ENCODE data around the gene SDK1. TPM values are rescaled to one million over a fixed set of nuclear protein-coding genes. Genes with fewer than 3 reads are reported as not detected.

SDK1 gene
- total RNA-seq, 1 experiment from 2014 or later, result 9.3 TPM

DNA sequence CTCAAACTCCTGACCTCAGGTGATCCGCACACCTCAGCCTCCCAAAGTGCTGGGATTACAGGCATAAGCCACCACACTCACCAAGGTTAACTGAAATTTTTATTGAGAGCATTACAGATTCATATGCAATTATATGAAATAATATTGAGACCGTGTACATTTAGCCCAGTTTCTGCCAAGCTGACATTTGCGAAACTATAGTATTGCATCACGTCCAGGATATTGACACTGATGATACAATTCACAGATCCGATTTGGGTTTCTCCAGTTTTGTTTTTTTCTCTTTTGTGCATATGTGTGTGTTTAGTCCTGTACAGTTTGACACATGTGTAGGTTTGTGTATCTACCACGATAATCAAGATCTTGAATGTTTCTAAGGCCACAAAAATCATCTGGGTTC is 753.1 kb downstream of the SDK1 start:
- ChIA-PET CTCF (no interaction called here), POLR2A (no interaction called here)
- Mint-ChIP-seq H3K27me3 (ENCODE audit: low read depth) (no peaks in the 10 kb centered on the region; the same call in 1 of the 2 replicates), H3K36me3 (peaks cover 2% of the 10 kb centered on the region; the same call in 1 of the 2 replicates), H3K9me3 (peaks cover 10% of the 10 kb centered on the region), H3K27ac (no peak overlapping the region; the same call in 1 of the 2 replicates), H3K4me3 (no peak overlapping the region), H3K4me1 (no peaks in the 10 kb centered on the region)
- DNase-seq (ENCODE audit: low spot score) (no peak), ATAC-seq (no peak)
- TF ChIP-seq, protein P1, sequence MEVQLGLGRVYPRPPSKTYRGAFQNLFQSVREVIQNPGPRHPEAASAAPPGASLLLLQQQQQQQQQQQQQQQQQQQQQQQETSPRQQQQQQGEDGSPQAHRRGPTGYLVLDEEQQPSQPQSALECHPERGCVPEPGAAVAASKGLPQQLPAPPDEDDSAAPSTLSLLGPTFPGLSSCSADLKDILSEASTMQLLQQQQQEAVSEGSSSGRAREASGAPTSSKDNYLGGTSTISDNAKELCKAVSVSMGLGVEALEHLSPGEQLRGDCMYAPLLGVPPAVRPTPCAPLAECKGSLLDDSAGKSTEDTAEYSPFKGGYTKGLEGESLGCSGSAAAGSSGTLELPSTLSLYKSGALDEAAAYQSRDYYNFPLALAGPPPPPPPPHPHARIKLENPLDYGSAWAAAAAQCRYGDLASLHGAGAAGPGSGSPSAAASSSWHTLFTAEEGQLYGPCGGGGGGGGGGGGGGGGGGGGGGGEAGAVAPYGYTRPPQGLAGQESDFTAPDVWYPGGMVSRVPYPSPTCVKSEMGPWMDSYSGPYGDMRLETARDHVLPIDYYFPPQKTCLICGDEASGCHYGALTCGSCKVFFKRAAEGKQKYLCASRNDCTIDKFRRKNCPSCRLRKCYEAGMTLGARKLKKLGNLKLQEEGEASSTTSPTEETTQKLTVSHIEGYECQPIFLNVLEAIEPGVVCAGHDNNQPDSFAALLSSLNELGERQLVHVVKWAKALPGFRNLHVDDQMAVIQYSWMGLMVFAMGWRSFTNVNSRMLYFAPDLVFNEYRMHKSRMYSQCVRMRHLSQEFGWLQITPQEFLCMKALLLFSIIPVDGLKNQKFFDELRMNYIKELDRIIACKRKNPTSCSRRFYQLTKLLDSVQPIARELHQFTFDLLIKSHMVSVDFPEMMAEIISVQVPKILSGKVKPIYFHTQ (CRISPR knock-in tag; IDR thresholded peaks at IDR 0.05), result no peak
- TF ChIP-seq ZNF219 (CRISPR knock-in tag; IDR thresholded peaks at IDR 0.05; ENCODE audit: borderline replicate concordance) (no peak), ZNF138 (CRISPR knock-in tag; conservative IDR thresholded peaks at IDR 0.05) (no peak), MXD4 (CRISPR knock-in tag; IDR thresholded peaks at IDR 0.05; ENCODE audit: borderline replicate concordance) (no peak), MYBL2 (CRISPR knock-in tag; IDR thresholded peaks at IDR 0.05) (no peak), ZNF263 (CRISPR knock-in tag; IDR thresholded peaks at IDR 0.05; ENCODE audit: low read depth) (no peak), NR3C1 (CRISPR knock-in tag; conservative IDR thresholded peaks at IDR 0.05; ENCODE audit: low read depth) (no peak), HMGA2 (CRISPR knock-in tag; IDR thresholded peaks at IDR 0.05) (no peak), OVOL2 (CRISPR knock-in tag; IDR thresholded peaks at IDR 0.05; ENCODE audit: borderline replicate concordance) (no peak), NR1H2 (CRISPR knock-in tag; IDR thresholded peaks at IDR 0.05) (no peak), JAZF1 (CRISPR knock-in tag; IDR thresholded peaks at IDR 0.05) (no peak)
- TF ChIP-seq, protein P2, sequence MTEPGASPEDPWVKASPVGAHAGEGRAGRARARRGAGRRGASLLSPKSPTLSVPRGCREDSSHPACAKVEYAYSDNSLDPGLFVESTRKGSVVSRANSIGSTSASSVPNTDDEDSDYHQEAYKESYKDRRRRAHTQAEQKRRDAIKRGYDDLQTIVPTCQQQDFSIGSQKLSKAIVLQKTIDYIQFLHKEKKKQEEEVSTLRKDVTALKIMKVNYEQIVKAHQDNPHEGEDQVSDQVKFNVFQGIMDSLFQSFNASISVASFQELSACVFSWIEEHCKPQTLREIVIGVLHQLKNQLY (CRISPR knock-in tag; IDR thresholded peaks at IDR 0.05), result no peak
- TF ChIP-seq, protein P3, sequence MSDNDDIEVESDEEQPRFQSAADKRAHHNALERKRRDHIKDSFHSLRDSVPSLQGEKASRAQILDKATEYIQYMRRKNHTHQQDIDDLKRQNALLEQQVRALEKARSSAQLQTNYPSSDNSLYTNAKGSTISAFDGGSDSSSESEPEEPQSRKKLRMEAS (CRISPR knock-in tag; IDR thresholded peaks at IDR 0.05), result no peak
- TF ChIP-seq, protein P4, sequence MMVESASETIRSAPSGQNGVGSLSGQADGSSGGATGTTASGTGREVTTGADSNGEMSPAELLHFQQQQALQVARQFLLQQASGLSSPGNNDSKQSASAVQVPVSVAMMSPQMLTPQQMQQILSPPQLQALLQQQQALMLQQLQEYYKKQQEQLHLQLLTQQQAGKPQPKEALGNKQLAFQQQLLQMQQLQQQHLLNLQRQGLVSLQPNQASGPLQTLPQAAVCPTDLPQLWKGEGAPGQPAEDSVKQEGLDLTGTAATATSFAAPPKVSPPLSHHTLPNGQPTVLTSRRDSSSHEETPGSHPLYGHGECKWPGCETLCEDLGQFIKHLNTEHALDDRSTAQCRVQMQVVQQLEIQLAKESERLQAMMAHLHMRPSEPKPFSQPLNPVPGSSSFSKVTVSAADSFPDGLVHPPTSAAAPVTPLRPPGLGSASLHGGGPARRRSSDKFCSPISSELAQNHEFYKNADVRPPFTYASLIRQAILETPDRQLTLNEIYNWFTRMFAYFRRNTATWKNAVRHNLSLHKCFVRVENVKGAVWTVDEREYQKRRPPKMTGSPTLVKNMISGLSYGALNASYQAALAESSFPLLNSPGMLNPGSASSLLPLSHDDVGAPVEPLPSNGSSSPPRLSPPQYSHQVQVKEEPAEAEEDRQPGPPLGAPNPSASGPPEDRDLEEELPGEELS (CRISPR knock-in tag; IDR thresholded peaks at IDR 0.05), result no peak
- TF ChIP-seq, protein P5, sequence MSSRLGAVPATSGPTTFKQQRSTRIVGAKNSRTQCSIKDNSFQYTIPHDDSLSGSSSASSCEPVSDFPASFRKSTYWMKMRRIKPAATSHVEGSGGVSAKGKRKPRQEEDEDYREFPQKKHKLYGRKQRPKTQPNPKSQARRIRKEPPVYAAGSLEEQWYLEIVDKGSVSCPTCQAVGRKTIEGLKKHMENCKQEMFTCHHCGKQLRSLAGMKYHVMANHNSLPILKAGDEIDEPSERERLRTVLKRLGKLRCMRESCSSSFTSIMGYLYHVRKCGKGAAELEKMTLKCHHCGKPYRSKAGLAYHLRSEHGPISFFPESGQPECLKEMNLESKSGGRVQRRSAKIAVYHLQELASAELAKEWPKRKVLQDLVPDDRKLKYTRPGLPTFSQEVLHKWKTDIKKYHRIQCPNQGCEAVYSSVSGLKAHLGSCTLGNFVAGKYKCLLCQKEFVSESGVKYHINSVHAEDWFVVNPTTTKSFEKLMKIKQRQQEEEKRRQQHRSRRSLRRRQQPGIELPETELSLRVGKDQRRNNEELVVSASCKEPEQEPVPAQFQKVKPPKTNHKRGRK (CRISPR knock-in tag; IDR thresholded peaks at IDR 0.05; ENCODE audit: borderline replicate concordance), result no peak
- TF ChIP-seq, protein P6, sequence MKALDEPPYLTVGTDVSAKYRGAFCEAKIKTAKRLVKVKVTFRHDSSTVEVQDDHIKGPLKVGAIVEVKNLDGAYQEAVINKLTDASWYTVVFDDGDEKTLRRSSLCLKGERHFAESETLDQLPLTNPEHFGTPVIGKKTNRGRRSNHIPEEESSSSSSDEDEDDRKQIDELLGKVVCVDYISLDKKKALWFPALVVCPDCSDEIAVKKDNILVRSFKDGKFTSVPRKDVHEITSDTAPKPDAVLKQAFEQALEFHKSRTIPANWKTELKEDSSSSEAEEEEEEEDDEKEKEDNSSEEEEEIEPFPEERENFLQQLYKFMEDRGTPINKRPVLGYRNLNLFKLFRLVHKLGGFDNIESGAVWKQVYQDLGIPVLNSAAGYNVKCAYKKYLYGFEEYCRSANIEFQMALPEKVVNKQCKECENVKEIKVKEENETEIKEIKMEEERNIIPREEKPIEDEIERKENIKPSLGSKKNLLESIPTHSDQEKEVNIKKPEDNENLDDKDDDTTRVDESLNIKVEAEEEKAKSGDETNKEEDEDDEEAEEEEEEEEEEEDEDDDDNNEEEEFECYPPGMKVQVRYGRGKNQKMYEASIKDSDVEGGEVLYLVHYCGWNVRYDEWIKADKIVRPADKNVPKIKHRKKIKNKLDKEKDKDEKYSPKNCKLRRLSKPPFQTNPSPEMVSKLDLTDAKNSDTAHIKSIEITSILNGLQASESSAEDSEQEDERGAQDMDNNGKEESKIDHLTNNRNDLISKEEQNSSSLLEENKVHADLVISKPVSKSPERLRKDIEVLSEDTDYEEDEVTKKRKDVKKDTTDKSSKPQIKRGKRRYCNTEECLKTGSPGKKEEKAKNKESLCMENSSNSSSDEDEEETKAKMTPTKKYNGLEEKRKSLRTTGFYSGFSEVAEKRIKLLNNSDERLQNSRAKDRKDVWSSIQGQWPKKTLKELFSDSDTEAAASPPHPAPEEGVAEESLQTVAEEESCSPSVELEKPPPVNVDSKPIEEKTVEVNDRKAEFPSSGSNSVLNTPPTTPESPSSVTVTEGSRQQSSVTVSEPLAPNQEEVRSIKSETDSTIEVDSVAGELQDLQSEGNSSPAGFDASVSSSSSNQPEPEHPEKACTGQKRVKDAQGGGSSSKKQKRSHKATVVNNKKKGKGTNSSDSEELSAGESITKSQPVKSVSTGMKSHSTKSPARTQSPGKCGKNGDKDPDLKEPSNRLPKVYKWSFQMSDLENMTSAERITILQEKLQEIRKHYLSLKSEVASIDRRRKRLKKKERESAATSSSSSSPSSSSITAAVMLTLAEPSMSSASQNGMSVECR (CRISPR knock-in tag; IDR thresholded peaks at IDR 0.05; ENCODE audit: borderline replicate concordance), result no peak

Measured in WTC11 (cell line).